RCC 7860 (cell line): ENCODE measurements around the gene GTPBP8.

Source experiments
- DNase-seq: peaks from one replicate; pipeline ENCODE4 v3.0.0-alpha.2; 2015; ENCODE audit warnings: low spot score
- FAIRE-seq: peaks from 2 replicates; lab custom pipeline; 2012; peaks lifted over from hg19 to GRCh38; lab: Jason Lieb, UNC

The GTPBP8 gene

GRCh38 chr3:112990672-112991602 lies at the start of gene GTPBP8:
GTPBP8 (plus strand) TSS chr3:112990984; CDS start chr3:112991000, 16 bp downstream.
- FAIRE-seq (peak; percentile 67), DNase-seq (peak; percentile 85)

GRCh38 chr3:112948346-112948838 lies 42.4 kb upstream of the GTPBP8 start:
- DNase-seq (no peak), FAIRE-seq (no peak)

GRCh38 chr3:112956351-112956750 lies 34.4 kb upstream of the GTPBP8 start:
- DNase-seq: no peak
- no peak for FAIRE-seq

- DNase-seq (no peak), FAIRE-seq (no peak)
Measured at GRCh38 chr3:112958811-112959560, 31.8 kb upstream of the GTPBP8 start.

DNA sequence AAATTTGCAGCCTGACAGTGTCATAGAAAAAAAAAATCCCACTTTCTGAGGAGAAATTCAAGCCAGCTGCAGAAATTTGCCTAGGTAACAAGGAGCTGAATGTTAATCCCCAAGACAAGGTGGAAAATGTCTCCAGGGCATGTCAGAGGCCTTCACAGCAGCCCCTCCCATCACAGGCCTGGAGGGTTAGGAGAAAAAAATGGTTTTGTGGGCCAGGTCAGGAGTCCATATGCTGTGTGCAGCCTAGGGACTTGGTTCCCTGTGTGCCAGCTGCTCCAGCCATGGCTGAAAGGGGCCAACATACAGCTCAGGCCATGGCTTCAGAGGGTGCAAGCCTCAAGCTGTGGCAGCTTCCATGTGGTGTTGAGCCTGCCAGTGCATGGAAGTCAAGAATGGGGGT lies 27.1 kb upstream of the GTPBP8 start:
- FAIRE-seq (no peak), DNase-seq (no peak)

DNA sequence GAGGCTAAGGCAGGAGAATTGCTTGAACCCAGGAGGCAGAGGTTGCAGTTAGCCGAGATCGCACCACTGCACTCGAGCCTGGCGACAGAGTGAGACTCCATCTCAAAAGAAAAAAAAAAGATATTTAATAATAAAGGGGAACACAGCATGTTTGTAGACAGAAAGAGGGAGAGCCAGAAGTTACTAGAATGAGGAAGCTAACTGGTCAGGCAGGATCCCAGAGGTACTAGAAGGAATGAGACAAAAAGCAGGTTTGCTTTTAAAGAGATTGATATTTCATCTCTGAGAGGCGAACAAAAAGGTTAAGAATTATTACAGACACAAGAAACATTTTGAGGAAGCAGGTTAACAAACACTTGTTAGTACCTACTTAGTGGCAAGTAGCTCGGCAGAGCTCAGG lies 25.1 kb upstream of the GTPBP8 start:
- DNase-seq: no peak
- no peak for FAIRE-seq

GRCh38 chr3:112966633-112967032 lies 24.2 kb upstream of the GTPBP8 start:
- FAIRE-seq (no peak), DNase-seq (no peak)

- no peak for DNase-seq
- no peak for FAIRE-seq
Measured at GRCh38 chr3:112967425-112967824, 23.4 kb upstream of the GTPBP8 start.

GRCh38 chr3:112967828-112968227 lies 23.0 kb upstream of the GTPBP8 start:
- no peak for FAIRE-seq
- no peak for DNase-seq

DNA sequence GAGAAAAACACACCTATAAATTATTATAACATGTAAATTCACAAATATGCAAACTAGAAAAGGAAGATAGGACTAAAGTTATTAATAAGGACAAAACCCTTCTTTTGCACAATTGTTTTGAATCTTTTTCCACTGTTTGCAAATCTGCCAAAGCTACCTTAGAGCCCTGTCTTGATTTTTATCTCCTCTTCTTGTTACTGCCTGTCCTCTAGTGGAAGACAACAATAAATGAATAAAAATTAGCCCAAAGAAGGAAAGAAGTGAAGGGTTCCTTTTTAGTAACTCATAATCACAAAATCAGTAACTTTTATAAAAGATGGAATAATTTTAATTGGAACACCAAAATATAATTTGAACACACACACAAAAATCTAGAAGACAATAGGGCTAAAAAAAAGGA lies 18.6 kb upstream of the GTPBP8 start:
- FAIRE-seq (no peak), DNase-seq (no peak)

GRCh38 chr3:112973325-112974177 lies 17.2 kb upstream of the GTPBP8 start:
- DNase-seq (no peak), FAIRE-seq (no peak)

DNA sequence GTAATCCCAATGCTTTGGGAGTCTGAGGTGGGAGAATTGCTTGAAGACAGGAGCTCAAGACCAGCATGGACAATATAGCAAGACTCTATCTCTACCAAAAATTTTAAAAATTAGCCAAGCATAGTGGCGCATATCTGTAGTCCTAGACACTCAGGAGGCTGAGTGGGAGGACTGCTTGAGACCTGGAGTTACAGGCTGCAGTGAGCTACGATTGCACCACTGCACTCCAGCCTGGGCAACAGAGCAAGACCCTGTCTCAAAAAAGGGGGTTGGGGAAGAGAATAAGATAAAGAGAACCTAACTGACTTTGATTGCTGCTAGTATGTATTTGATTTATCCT lies 16.6 kb upstream of the GTPBP8 start:
- FAIRE-seq (no peak), DNase-seq (no peak)

DNA sequence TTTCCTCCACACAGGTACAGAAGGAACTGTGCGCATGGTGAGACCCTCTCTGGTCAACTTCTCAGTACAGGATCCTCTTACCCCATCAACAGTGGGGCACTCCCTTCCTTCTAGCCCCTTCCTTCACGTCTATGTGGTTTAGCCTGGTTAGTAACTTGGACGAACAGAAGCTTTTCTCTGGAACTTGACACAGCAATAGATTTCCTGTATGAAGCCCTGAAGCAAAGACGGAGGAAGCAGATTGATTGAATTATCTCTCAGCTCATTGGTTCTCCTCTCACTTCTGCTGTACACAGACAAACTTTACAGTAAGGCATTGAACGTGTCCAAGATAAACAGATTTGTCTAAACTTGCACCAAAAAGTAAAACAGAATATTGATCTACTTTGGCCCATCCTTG lies 15.9 kb upstream of the GTPBP8 start, which contains the start of gene CD200R1:
Gene CD200R1, minus strand, starts transcription at position 210 of the 400 bp plus-strand sequence. CDS start 246 bp downstream, outside the sequence.
- DNase-seq (no peak), FAIRE-seq (no peak)

DNA sequence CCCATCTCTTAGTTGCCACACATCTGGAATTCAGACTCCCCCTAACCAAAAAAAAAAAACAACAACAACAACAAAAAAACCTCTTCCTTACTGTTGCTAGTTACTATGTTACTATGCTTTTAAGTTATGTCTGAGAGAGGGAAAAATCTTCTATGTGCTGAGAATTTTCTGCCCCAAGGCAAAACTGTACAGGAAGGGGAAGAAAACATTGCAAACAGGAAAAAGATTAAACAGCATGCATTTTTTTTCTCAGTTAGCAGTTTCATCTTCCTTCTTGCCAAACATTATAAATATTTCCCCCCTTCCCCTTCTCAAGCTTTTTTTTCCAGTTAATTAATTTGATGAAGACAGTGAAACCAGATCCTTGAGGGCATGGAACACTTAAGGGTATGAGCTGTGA lies 14.8 kb upstream of the GTPBP8 start:
- FAIRE-seq (no peak), DNase-seq (no peak)

- DNase-seq: no peak
- no peak for FAIRE-seq
Measured at GRCh38 chr3:112976953-112977352, 13.8 kb upstream of the GTPBP8 start.

DNA sequence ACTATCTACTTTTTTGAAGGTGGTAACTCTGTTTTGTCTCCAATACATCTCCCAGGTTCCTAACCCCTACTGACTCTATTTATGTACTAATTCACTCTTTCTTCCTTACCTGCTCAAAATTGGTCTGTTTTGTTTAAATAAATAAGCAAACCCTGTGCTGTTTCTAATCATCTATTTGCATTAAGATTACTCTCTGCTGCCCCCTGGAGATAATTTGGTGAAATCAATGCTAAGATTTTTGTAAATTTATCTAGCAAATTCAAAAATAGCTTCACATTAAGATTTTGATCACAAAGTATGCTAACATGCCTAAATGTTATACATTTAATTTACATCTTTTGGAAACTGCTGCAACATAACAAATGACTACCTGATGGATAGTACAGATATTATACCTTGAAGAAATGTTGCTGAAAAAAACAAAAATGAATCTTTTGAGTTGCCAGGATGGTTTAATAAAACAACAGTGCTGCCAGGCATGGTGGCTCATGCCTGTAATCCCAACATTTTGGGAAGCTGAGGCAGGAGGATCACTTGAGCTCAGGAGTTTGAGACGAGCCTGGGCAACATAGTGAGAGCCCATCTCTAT lies 11.4 kb upstream of the GTPBP8 start:
- FAIRE-seq (peak; percentile 82), DNase-seq (no peak)

GRCh38 chr3:112980080-112980479 lies 10.7 kb upstream of the GTPBP8 start:
- DNase-seq (no peak), FAIRE-seq (no peak)

- DNase-seq (no peak), FAIRE-seq (no peak)
Measured at GRCh38 chr3:112982710-112983109, 8.1 kb upstream of the GTPBP8 start.

GRCh38 chr3:112984485-112984884 lies 6.3 kb upstream of the GTPBP8 start:
- no peak for DNase-seq

DNA sequence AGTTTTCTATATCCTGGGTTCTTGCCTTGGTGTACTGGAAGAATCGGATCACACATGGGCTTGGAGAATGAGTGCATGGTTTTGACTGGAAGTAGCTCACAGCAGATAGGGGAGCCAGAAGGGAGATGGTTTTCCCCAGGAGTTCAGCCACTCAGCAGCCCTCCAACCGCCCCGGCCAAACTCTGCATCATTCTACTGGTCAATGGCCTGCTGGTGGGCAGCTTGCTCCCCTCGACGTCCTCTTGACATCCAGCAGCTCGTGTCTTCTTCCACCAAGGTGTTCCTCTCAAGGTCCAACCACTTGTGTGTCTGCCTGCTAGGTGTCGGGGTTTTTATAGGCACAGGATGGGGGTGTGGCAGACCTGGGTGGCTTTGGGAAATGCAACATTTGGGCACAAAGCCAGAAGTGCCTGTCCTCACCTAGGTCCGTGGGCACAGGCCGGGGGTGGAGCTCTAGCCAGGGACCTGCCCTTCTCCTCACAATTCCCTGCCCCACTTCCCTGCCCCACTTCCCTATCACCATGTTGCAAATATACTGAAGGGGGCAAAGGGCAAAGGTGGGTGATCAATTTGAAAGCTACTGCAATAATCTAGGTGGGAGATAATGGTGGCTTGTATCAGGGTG lies 3.0 kb upstream of the GTPBP8 start:
- no peak for FAIRE-seq
- no peak for DNase-seq

More at GRCh38 chr3:112984485-112984884, 6.3 kb upstream of the GTPBP8 start:
- no peak for FAIRE-seq
